Dendritic cell treated with granulocyte-macrophage colony-stimulating factor and Interleukin-4, amounts not matched to agents 40 ng/mL and 50 ng/mL, for 4 days (primary cell): ENCODE measurements around the gene TAF11L14.
"Not testable (repeated sequence)": the region's sequence is repeated elsewhere in the genome, so short reads cannot be mapped to it uniquely, and the experiment has no call there.

ENCODE experiments used
- H3K27ac Mint-ChIP-seq: one replicate; pipeline ENCODE4 v1.8.0; 2022; ENCODE audit warnings: mild to moderate bottlenecking, mixed read lengths
- H3K27me3 Mint-ChIP-seq: one replicate; pipeline ENCODE4 v1.8.0; 2022; ENCODE audit warnings: mild to moderate bottlenecking, mixed read lengths
- H3K36me3 Mint-ChIP-seq: one replicate; pipeline ENCODE4 v1.8.0; 2022; ENCODE audit warnings: low read depth, mixed read lengths
- H3K4me1 Mint-ChIP-seq: one replicate; pipeline ENCODE4 v1.8.0; 2022; ENCODE audit warnings: low read depth, mixed read lengths
- H3K4me3 Mint-ChIP-seq: one replicate; pipeline ENCODE4 v1.8.0; 2022; ENCODE audit warnings: mild to moderate bottlenecking, moderate library complexity, mixed read lengths
- H3K9me3 Mint-ChIP-seq: one replicate; pipeline ENCODE4 v1.8.0; 2022; ENCODE audit warnings: mixed read lengths
- intact Hi-C: fragments of 100-400 bp; cut with micrococcal nuclease; formaldehyde crosslinking; loops from one replicate; pipeline ENCODE4 v1.15.0; 2022

Gene TAF11L14

GRCh38 chr5:17655201-17655759, 21.0 kb downstream of the TAF11L14 start:
- H3K4me1 Mint-ChIP-seq, intact Hi-C loops, H3K9me3 Mint-ChIP-seq, H3K27ac Mint-ChIP-seq, H3K27me3 Mint-ChIP-seq, H3K4me3 Mint-ChIP-seq, H3K36me3 Mint-ChIP-seq: not testable (repeated sequence)

- no peak overlapping the region for H3K4me3 Mint-ChIP-seq
- H3K9me3 Mint-ChIP-seq: peaks cover 16% of the 10 kb centered on the region
- no peaks in the 10 kb centered on the region for H3K36me3 Mint-ChIP-seq
- H3K27ac Mint-ChIP-seq: no peak overlapping the region
- intact Hi-C loops: no loop called here
- H3K4me1 Mint-ChIP-seq: no peaks in the 10 kb centered on the region
- no peaks in the 10 kb centered on the region for H3K27me3 Mint-ChIP-seq
Measured at GRCh38 chr5:17655921-17656320, 21.7 kb downstream of the TAF11L14 start.

GRCh38 chr5:17663182-17663581, 28.9 kb downstream of the TAF11L14 start:
- Mint-ChIP-seq H3K27me3 (no peaks in the 10 kb centered on the region), H3K36me3 (no peaks in the 10 kb centered on the region)
- intact Hi-C loops: no loop called here

GRCh38 chr5:17665836-17666235, 31.6 kb downstream of the TAF11L14 start:
- Mint-ChIP-seq H3K4me1 (no peaks in the 10 kb centered on the region), H3K36me3 (no peaks in the 10 kb centered on the region), H3K27ac (no peak overlapping the region), H3K27me3 (no peaks in the 10 kb centered on the region), H3K9me3 (peaks cover 51% of the 10 kb centered on the region), H3K4me3 (no peak overlapping the region)
- intact Hi-C loops: no loop called here

More at GRCh38 chr5:17663182-17663581, 28.9 kb downstream of the TAF11L14 start:
- Mint-ChIP-seq H3K4me3 (no peak overlapping the region), H3K9me3 (peaks cover 43% of the 10 kb centered on the region), H3K4me1 (no peaks in the 10 kb centered on the region), H3K27ac (no peak overlapping the region)

- H3K27me3 Mint-ChIP-seq: no peaks in the 10 kb centered on the region
- peaks cover 51% of the 10 kb centered on the region for H3K9me3 Mint-ChIP-seq
- intact Hi-C loops: no loop called here
- H3K27ac Mint-ChIP-seq: no peak overlapping the region
- H3K4me3 Mint-ChIP-seq: no peak overlapping the region
- no peaks in the 10 kb centered on the region for H3K36me3 Mint-ChIP-seq
- no peaks in the 10 kb centered on the region for H3K4me1 Mint-ChIP-seq
Measured at GRCh38 chr5:17666726-17667235, 32.5 kb downstream of the TAF11L14 start.

GRCh38 chr5:17670353-17670752, 36.1 kb downstream of the TAF11L14 start:
- H3K4me1 Mint-ChIP-seq: no peaks in the 10 kb centered on the region
- intact Hi-C loops: no loop called here
- no peaks in the 10 kb centered on the region for H3K36me3 Mint-ChIP-seq
- H3K27me3 Mint-ChIP-seq: no peaks in the 10 kb centered on the region
- no peak overlapping the region for H3K27ac Mint-ChIP-seq
- H3K4me3 Mint-ChIP-seq: no peak overlapping the region
- peaks cover 35% of the 10 kb centered on the region for H3K9me3 Mint-ChIP-seq

GRCh38 chr5:17678751-17679324, 44.6 kb downstream of the TAF11L14 start:
- Mint-ChIP-seq H3K27ac (no peak overlapping the region), H3K4me3 (no peak overlapping the region), H3K9me3 (no peaks in the 10 kb centered on the region), H3K36me3 (no peaks in the 10 kb centered on the region), H3K4me1 (no peaks in the 10 kb centered on the region), H3K27me3 (no peaks in the 10 kb centered on the region)
- intact Hi-C loops: no loop called here

- Mint-ChIP-seq H3K4me1 (no peaks in the 10 kb centered on the region), H3K9me3 (no peaks in the 10 kb centered on the region), H3K4me3 (no peak overlapping the region), H3K36me3 (no peaks in the 10 kb centered on the region), H3K27ac (no peak overlapping the region), H3K27me3 (no peaks in the 10 kb centered on the region)
- intact Hi-C loops: no loop called here
Measured at GRCh38 chr5:17679597-17680203, 45.4 kb downstream of the TAF11L14 start.

- no peaks in the 10 kb centered on the region for H3K9me3 Mint-ChIP-seq
- H3K4me3 Mint-ChIP-seq: no peak overlapping the region
- H3K36me3 Mint-ChIP-seq: no peaks in the 10 kb centered on the region
- intact Hi-C loops: no loop called here
- no peaks in the 10 kb centered on the region for H3K27me3 Mint-ChIP-seq
- no peaks in the 10 kb centered on the region for H3K4me1 Mint-ChIP-seq
- H3K27ac Mint-ChIP-seq: no peak overlapping the region
Measured at GRCh38 chr5:17680737-17681136, 46.5 kb downstream of the TAF11L14 start.
